Neural progenitor cell (in vitro differentiated cells): ENCODE results near the gene CARD16. TPM values are rescaled to one million over a fixed set of nuclear protein-coding genes. Genes with fewer than 3 reads are reported as not detected.
"Not testable (repeated sequence)": the region's sequence is repeated elsewhere in the genome, so short reads cannot be mapped to it uniquely, and the experiment has no call there.

Source experiments
- DNase-seq: peaks from one replicate; pipeline ENCODE4 v3.0.0-alpha.2; 2016; ENCODE audit warnings: low spot score
- H2AFZ ChIP-seq: fragments of 200-600 bp; sonication (generic); replicated peaks from 2 replicates; pipeline ENCODE4 v1.6.1; 2016; ENCODE audit warnings: antibody characterized with exemption
- H3F3A ChIP-seq: fragments of 200-600 bp; sonication (generic); 2 replicates; pipeline ENCODE4 v1.6.1; 2016; ENCODE audit warnings: antibody characterized with exemption, low read depth
- H3K27ac ChIP-seq: fragments of 200-600 bp; sonication (generic); 2 replicates; pipeline ENCODE4 v1.5.1; 2016; ENCODE audit warnings: mild to moderate bottlenecking
- H3K27me3 ChIP-seq: fragments of 200-600 bp; sonication (generic); 2 replicates; pipeline ENCODE4 v1.6.1; 2016; ENCODE audit warnings: mild to moderate bottlenecking, moderate library complexity
- H3K36me3 ChIP-seq: fragments of 200-600 bp; sonication (generic); 2 replicates; pipeline ENCODE4 v1.5.1; 2016
- H3K4me1 ChIP-seq: fragments of 200-600 bp; sonication (generic); 2 replicates; pipeline ENCODE4 v1.6.1; 2016; ENCODE audit warnings: mixed run types
- H3K4me2 ChIP-seq: fragments of 200-600 bp; sonication (generic); 2 replicates; pipeline ENCODE4 v1.6.1; 2016
- H3K4me3 ChIP-seq: fragments of 200-600 bp; sonication (generic); 2 replicates; pipeline ENCODE4 v1.5.1; 2016
- H3K79me2 ChIP-seq: fragments of 200-600 bp; sonication (generic); 2 replicates; pipeline ENCODE4 v1.6.1; 2016; ENCODE audit warnings: low read depth
- H3K9ac ChIP-seq: fragments of 200-600 bp; sonication (generic); 2 replicates; pipeline ENCODE4 v1.6.1; 2016
- H3K9me3 ChIP-seq: fragments of 200-600 bp; sonication (generic); 2 replicates; pipeline ENCODE4 v1.5.1; 2016; ENCODE audit warnings: low read depth
- H4K20me1 ChIP-seq: fragments of 200-600 bp; sonication (generic); 2 replicates; pipeline ENCODE4 v1.6.1; 2016; ENCODE audit warnings: low read depth
- H3K27ac Mint-ChIP-seq: 3 replicates; pipeline ENCODE4 v1.8.0; 2021; ENCODE audit warnings: mixed read lengths
- H3K27me3 Mint-ChIP-seq: 2 replicates; pipeline ENCODE4 v1.8.0; 2022; ENCODE audit warnings: low read depth, mild to moderate bottlenecking, inconsistent platforms, moderate library complexity, mixed read lengths; ENCODE audit not compliant: insufficient read depth
- H3K36me3 Mint-ChIP-seq: 3 replicates; pipeline ENCODE4 v1.8.0; 2021; ENCODE audit warnings: mixed read lengths
- H3K4me1 Mint-ChIP-seq: 3 replicates; pipeline ENCODE4 v1.8.0; 2021; ENCODE audit warnings: mixed read lengths
- H3K4me3 Mint-ChIP-seq: 3 replicates; pipeline ENCODE4 v1.8.0; 2021; ENCODE audit warnings: mild to moderate bottlenecking, moderate library complexity, mixed read lengths
- H3K9me3 Mint-ChIP-seq: 3 replicates; pipeline ENCODE4 v1.8.0; 2020; ENCODE audit warnings: mixed read lengths
- CTCF ChIP-seq: fragments of 200-600 bp; sonication (generic); IDR thresholded peaks from 2 replicates; pipeline ENCODE4 v1.5.1; 2017; ENCODE audit warnings: antibody characterized with exemption, mild to moderate bottlenecking
- EZH2 ChIP-seq: fragments of 200-600 bp; sonication (generic); IDR thresholded peaks from 2 replicates; pipeline ENCODE4 v1.6.1; 2017; ENCODE audit warnings: antibody characterized with exemption, mild to moderate bottlenecking, moderate library complexity
- EZH2phosphoT487 ChIP-seq: fragments of 200-600 bp; sonication (generic); IDR thresholded peaks from 2 replicates; pipeline ENCODE4 v1.6.1; 2017; ENCODE audit warnings: antibody characterized with exemption
- total RNA-seq: library from RNA; depleted of rRNA; stranded (reverse); fragments of >200 nt; gene quantifications from 2 replicates; pipeline ENCODE4 v1.2.3, GENCODE V29; 2015; ENCODE audit warnings: low replicate concordance

Gene CARD16
- total RNA-seq, 1 donor from 2014 or later: not detected

- Mint-ChIP-seq H3K36me3 (no peaks in the 10 kb centered on the region), H3K9me3 (no peaks in the 10 kb centered on the region), H3K4me1 (no peaks in the 10 kb centered on the region), H3K4me3 (no peak overlapping the region), H3K27ac (no peak overlapping the region), H3K27me3 (no peaks in the 10 kb centered on the region)
- Histone ChIP-seq H3K9me3 (no peaks in the 10 kb centered on the region), H3K4me1 (no peaks in the 10 kb centered on the region), H3F3A (no peaks in the 10 kb centered on the region), H3K9ac (no peak overlapping the region), H3K79me2 (no peaks in the 10 kb centered on the region), H2AFZ (no peak overlapping the region), H3K4me2 (no peak overlapping the region), H4K20me1 (no peaks in the 10 kb centered on the region), H3K27ac (no peak overlapping the region), H3K4me3 (no peak overlapping the region), H3K27me3 (no peaks in the 10 kb centered on the region), H3K36me3 (no peaks in the 10 kb centered on the region)
- DNase-seq: no peak
- TF ChIP-seq CTCF (no peak), EZH2phosphoT487 (no peak), EZH2 (no peak)
Measured at GRCh38 chr11:105078283-105078682, 33.1 kb upstream of the CARD16 start.

GRCh38 chr11:105077141-105077790, 32.1 kb upstream of the CARD16 start:
- H3K9ac ChIP-seq, H3K4me1 Mint-ChIP-seq, H3K36me3 Mint-ChIP-seq, H3K4me3 Mint-ChIP-seq, H3K27ac ChIP-seq, H3K4me2 ChIP-seq, H3K4me1 ChIP-seq, H3K27ac Mint-ChIP-seq, H3K27me3 ChIP-seq, H3K9me3 Mint-ChIP-seq, H3F3A ChIP-seq, H3K4me3 ChIP-seq, H3K27me3 Mint-ChIP-seq, H3K79me2 ChIP-seq, DNase-seq, H3K36me3 ChIP-seq, H2AFZ ChIP-seq, H3K9me3 ChIP-seq, H4K20me1 ChIP-seq: not testable (repeated sequence)

GRCh38 chr11:105074166-105074530, 29.0 kb upstream of the CARD16 start:
- H3F3A ChIP-seq: no peaks in the 10 kb centered on the region
- no peaks in the 10 kb centered on the region for H4K20me1 ChIP-seq
- Mint-ChIP-seq H3K4me3 (no peak overlapping the region), H3K27ac (no peak overlapping the region), H3K4me1 (no peaks in the 10 kb centered on the region), H3K27me3 (no peaks in the 10 kb centered on the region), H3K36me3 (no peaks in the 10 kb centered on the region), H3K9me3 (no peaks in the 10 kb centered on the region)
- TF ChIP-seq EZH2phosphoT487: no peak
- TF ChIP-seq EZH2: no peak
- TF ChIP-seq CTCF: no peak
- no peaks in the 10 kb centered on the region for H3K27me3 ChIP-seq
- no peaks in the 10 kb centered on the region for H3K79me2 ChIP-seq
- H3K9ac ChIP-seq: no peak overlapping the region
- no peak overlapping the region for H3K4me3 ChIP-seq
- H2AFZ ChIP-seq: no peak overlapping the region
- H3K27ac ChIP-seq: no peak overlapping the region
- H3K36me3 ChIP-seq: no peaks in the 10 kb centered on the region
- DNase-seq: no peak
- no peak overlapping the region for H3K4me2 ChIP-seq
- no peaks in the 10 kb centered on the region for H3K9me3 ChIP-seq
- H3K4me1 ChIP-seq: no peaks in the 10 kb centered on the region

GRCh38 chr11:105073456-105074165, 28.5 kb upstream of the CARD16 start:
- Mint-ChIP-seq H3K4me1 (no peaks in the 10 kb centered on the region), H3K36me3 (no peaks in the 10 kb centered on the region), H3K9me3 (no peaks in the 10 kb centered on the region), H3K4me3 (no peak overlapping the region), H3K27ac (no peak overlapping the region), H3K27me3 (no peaks in the 10 kb centered on the region)
- Histone ChIP-seq H4K20me1 (no peaks in the 10 kb centered on the region), H3F3A (no peaks in the 10 kb centered on the region), H3K36me3 (no peaks in the 10 kb centered on the region), H3K27ac (no peak overlapping the region), H2AFZ (no peak overlapping the region), H3K4me1 (no peaks in the 10 kb centered on the region), H3K4me2 (no peak overlapping the region), H3K9ac (no peak overlapping the region), H3K4me3 (no peak overlapping the region), H3K79me2 (no peaks in the 10 kb centered on the region), H3K27me3 (no peaks in the 10 kb centered on the region), H3K9me3 (no peaks in the 10 kb centered on the region)
- TF ChIP-seq EZH2phosphoT487: no peak
- TF ChIP-seq EZH2: no peak
- no peak for TF ChIP-seq CTCF
- DNase-seq: no peak

- H3K27me3 Mint-ChIP-seq, H3K79me2 ChIP-seq, H3K9ac ChIP-seq, H3K36me3 Mint-ChIP-seq, H3K4me3 ChIP-seq, H3F3A ChIP-seq, H4K20me1 ChIP-seq, H3K27me3 ChIP-seq, H3K9me3 ChIP-seq, H3K4me3 Mint-ChIP-seq, H3K27ac ChIP-seq, H3K4me1 Mint-ChIP-seq, H3K27ac Mint-ChIP-seq, H3K36me3 ChIP-seq, H3K9me3 Mint-ChIP-seq, H3K4me1 ChIP-seq, H2AFZ ChIP-seq, DNase-seq, H3K4me2 ChIP-seq: not testable (repeated sequence)
Measured at GRCh38 chr11:105072080-105072479, 26.9 kb upstream of the CARD16 start.
